Measurements from ENCODE around the gene KLHL24.

KLHL24 gene

DNA sequence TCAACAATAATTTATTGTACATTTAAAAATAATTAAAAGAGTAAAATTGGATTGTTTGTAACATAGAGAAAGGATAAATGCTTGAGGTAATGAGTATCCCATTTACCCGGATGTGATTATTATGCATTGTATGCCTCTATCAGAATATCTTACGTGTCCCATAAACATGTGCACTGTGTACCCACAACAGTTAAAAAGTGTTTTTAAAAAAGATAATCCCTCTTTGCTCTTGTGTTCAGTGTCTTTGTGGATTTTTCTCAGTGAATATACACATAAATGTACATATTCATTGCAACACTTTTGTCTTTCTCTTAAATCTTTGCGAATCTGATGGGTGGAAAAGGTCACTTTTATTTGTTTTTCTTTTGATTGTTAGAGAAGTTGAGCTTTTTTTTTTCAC, 82.6 kb downstream of the KLHL24 start:
- no peak overlapping the region for H3K4me3 ChIP-seq (ENCODE audit: low read length)
- DNase-seq (ENCODE audit: low read depth) = no peak
- TF ChIP-seq, protein P1, sequence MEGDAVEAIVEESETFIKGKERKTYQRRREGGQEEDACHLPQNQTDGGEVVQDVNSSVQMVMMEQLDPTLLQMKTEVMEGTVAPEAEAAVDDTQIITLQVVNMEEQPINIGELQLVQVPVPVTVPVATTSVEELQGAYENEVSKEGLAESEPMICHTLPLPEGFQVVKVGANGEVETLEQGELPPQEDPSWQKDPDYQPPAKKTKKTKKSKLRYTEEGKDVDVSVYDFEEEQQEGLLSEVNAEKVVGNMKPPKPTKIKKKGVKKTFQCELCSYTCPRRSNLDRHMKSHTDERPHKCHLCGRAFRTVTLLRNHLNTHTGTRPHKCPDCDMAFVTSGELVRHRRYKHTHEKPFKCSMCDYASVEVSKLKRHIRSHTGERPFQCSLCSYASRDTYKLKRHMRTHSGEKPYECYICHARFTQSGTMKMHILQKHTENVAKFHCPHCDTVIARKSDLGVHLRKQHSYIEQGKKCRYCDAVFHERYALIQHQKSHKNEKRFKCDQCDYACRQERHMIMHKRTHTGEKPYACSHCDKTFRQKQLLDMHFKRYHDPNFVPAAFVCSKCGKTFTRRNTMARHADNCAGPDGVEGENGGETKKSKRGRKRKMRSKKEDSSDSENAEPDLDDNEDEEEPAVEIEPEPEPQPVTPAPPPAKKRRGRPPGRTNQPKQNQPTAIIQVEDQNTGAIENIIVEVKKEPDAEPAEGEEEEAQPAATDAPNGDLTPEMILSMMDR (conservative IDR thresholded peaks at IDR 0.05; ENCODE audit: low read depth, low read length) = no peak

DNA sequence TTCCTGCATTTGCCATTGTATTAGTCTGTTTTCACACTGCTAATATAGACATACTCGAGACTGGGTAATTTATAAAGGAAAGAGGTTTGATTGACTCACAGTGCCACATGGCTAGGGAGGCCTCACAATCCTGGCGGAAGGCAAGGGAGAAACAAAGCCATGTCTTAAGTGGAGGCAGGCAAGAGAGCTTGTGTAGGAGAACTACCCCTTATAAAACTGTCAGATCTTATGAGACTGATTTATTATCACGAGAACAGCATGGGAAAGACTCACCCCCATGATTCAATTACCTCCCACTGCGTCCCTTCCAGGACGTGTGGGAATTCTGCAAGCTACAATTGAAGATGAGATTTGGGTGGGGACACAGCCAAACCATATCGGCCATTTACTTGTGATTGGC, 90.0 kb downstream of the KLHL24 start:
- H3K4me3 ChIP-seq (ENCODE audit: low read length) = no peak overlapping the region
- DNase-seq (ENCODE audit: low read depth) = no peak
- TF ChIP-seq, protein P1 (conservative IDR thresholded peaks at IDR 0.05; ENCODE audit: low read depth, low read length) = no peak

DNA sequence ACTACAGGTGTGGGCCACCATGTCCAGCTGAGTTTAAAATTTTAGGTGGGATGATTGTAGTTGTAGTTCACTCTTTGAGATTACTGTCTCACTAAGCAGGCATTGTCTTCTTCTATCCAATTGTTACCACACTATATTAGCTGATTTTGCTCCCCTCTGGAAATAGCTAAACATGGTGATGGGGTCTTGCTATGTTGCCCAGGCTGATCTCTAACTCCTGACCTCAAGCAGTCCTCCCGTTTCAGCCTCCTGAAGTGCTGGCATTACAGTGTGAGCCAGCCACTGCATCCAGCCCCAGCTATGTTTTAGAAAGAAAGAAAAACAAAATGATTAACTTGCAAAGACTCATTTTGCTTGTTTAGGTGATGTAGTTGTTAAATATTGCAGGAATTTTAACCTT, 92.8 kb downstream of the KLHL24 start:
- no peak for DNase-seq (ENCODE audit: low read depth)
- no peak overlapping the region for H3K4me3 ChIP-seq (ENCODE audit: low read length)
- TF ChIP-seq, protein P1 (conservative IDR thresholded peaks at IDR 0.05; ENCODE audit: low read depth, low read length) = no peak

DNA sequence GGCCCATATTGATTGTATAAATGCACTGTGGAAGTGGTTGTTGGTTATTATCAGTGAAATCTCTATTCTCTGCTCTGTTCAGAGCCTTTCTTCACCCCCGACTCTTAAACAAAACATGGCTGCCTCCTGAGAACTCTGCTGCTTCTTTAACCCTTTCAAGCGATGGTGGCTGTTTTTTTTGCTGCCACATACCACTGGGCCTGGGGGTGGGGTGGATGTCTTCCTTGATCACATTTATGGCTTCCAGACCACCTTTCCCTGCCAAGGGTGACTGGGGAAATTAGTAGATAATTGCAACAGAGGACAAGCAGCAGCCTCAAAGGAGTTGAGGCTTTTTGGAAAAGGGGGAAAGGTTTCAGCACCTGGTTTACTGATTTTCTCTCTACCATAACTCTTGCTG, 94.9 kb downstream of the KLHL24 start:
- DNase-seq (ENCODE audit: low read depth) = no peak
- TF ChIP-seq, protein P1 (conservative IDR thresholded peaks at IDR 0.05; ENCODE audit: low read depth, low read length) = no peak
- H3K4me3 ChIP-seq (ENCODE audit: low read length) = no peak overlapping the region

DNA sequence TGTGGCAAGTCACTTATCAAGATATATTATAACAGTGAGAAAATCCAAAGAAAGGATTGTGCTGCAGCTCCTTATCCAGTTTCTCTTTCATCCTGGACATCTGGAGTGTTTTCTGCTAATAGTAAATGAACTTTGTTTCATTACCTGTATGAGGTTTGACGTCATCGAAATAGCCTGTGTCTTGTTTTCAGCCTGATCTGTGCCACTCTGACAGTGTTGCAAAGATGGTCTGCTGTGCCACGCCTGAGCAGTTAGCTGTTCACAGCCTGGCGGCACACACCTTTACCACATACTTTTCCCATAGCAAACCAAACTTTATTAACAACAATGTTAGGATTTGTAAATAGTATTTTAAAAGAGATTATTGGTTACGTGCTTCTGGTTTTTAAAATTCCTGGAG, 96.2 kb downstream of the KLHL24 start:
- TF ChIP-seq, protein P1 (conservative IDR thresholded peaks at IDR 0.05; ENCODE audit: low read depth, low read length) = no peak
- no peak for DNase-seq (ENCODE audit: low read depth)
- H3K4me3 ChIP-seq (ENCODE audit: low read length) = no peak overlapping the region

DNA sequence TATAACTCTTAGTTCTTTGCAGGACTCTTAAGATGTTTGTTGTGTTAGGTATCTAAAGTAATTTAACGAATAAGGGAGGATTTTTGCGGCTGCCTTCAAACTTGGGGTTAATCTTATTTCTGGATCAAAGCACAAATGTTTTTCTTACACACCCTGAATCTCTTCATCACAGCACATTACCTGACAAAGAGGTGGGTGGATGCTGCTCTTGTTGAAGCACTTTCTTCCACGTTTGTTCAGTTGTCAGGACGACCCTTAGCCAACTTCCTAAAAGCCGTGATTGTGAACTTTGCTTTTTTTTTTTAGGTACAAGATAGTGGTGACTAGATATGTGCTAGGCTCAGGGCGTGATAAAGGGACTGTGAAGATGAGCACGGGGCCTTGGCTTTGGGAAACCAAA, 98.1 kb downstream of the KLHL24 start:
- TF ChIP-seq, protein P1 (conservative IDR thresholded peaks at IDR 0.05; ENCODE audit: low read depth, low read length) = no peak
- H3K4me3 ChIP-seq (ENCODE audit: low read length) = no peak overlapping the region
- no peak for DNase-seq (ENCODE audit: low read depth)
